Esophagus squamous epithelium (tissue), 5 donors: ENCODE data around the gene TBK1. TPM values are rescaled to one million over a fixed set of nuclear protein-coding genes. Genes with fewer than 3 reads are reported as not detected.

Source experiments
- DNase-seq: peaks from one replicate; lab custom pipeline; 2025; lab: John Stamatoyannopoulos, UW
- H3K27ac ChIP-seq, 4 donors: fragments of 200-600 bp; sonication (generic); one replicate each; pipeline ENCODE4 v1.5.1; 2016 to 2019; ENCODE audit warnings: mild to moderate bottlenecking in 1 of 4
- H3K27me3 ChIP-seq, 4 donors: fragments of 200-600 bp; sonication (generic); 1 replicate in 3 of 4; 2 replicates in 1 of 4; pipeline versions ENCODE4 v1.5.1 to v1.6.0; 2017 to 2021; ENCODE audit warnings: antibody characterized with exemption in 1 of 4
- H3K36me3 ChIP-seq, 3 donors: fragments of 200-600 bp; sonication (generic); one replicate each; pipeline ENCODE4 v1.5.1; 2016 to 2019
- H3K4me1 ChIP-seq, 3 donors: fragments of 200-600 bp; sonication (generic); one replicate each; pipeline ENCODE4 v1.5.1; 2017 to 2019
- H3K4me3 ChIP-seq, 4 donors: fragments of 200-600 bp; sonication (generic); 1 replicate in 3 of 4; 2 replicates in 1 of 4; pipeline ENCODE4 v1.5.1; 2016 to 2019; ENCODE audit warnings: mild to moderate bottlenecking in 2 of 4, moderate library complexity in 1 of 4
- H3K9me3 ChIP-seq, 3 donors: fragments of 200-600 bp; sonication (generic); one replicate each; pipeline ENCODE4 v1.5.1; 2016 to 2019
- CTCF ChIP-seq, 6 experiments: fragments of 450-650 bp in 4 of 6; fragments of 200-600 bp in 2 of 6; sonication (generic) in 2 of 6; IDR thresholded peaks; one replicate each; pipeline ENCODE4 v1.5.1; 2016 to 2019; ENCODE audit warnings: antibody characterized with exemption in 6 of 6, mild to moderate bottlenecking in 4 of 6, moderate library complexity in 4 of 6
- POLR2A ChIP-seq, 4 donors: fragments of 450-650 bp; IDR thresholded peaks; one replicate each; pipeline ENCODE4 v1.6.1; 2017; ENCODE audit warnings: antibody characterized with exemption in 4 of 4, mild to moderate bottlenecking in 4 of 4, moderate library complexity in 3 of 4
- WGBS, 2 donors: methylation state at CpG; one replicate each; pipeline ENCODE4 v1.1.5; 2018; 5-methylcytosine and 5-hydroxymethylcytosine counted together
- intact Hi-C: fragments of 100-400 bp; cut with DNase I; formaldehyde crosslinking; loops from one replicate; pipeline ENCODE4 v1.15.0; 2022
- total RNA-seq, 4 donors: library from RNA; depleted of rRNA; stranded (reverse); fragments of >200 nt; gene quantifications; one replicate each; pipeline ENCODE4 v1.1.0, GENCODE V29; 2016
- donor health status: DM: yes; HTN: yes; CAD: no.

TBK1 gene
- 10 to 100 TPM; 12.5 to 25.7 (median 20.7) TPM for total RNA-seq

DNA sequence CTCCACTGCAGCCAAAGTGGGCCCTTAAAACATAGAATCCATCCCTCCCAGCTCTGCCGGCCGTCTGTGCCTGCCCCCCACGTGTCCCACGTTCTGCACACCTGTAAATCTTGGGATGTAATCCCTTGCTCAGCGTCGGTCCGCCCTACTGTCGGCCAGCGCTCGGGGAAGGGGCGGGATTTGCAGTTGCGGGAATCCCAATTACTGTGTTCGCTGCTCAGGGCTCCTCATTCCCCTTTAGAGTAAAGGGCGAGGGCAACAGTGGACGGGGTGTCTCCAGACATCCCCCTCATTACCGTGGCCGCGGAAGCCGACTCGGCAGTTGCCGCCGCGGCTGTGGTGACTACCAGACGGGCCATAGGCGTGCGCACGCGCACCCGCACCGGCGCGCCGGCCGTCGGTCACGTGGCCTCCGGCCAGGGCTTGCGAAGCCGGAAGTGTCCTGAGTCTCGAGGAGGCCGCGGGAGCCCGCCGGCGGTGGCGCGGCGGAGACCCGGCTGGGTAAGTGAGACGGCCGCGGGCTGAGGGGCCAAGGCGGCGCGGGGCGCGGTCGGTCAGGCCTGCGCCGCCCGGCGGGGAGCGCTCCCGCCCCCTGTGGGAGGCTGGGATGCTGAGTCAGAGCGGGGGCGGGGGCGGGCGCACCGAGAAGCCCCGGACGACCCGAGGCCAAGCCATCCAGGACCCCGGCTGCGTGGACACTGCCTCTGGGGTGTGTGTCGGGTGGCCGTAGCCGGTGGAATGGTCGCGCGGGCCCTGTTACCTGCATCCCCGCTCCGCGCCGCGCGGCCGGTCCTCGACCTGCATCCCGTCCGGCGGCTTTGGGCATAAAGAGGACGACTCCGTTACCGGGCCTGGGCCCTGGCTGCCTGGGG lies at the start of gene TBK1:
TSS of gene TBK1 (plus strand) at position 434 of the 872 bp plus-strand sequence. CDS start 3,751 bp downstream, outside the sequence.
- intact Hi-C loops = no loop called here
- Histone ChIP-seq H3K36me3 (peaks cover 0 to 38% (median 0%) of the 10 kb centered on the region in 3 donors), H3K9me3 (no peaks in the 10 kb centered on the region), H3K27ac (peak within 1 kb of the TSS; percentile 94 to 99 (median 97)), H3K27me3 (no peaks in the 10 kb centered on the region), H3K4me3 (peak within 1 kb of the TSS; percentile 67 to 99 (median 94)), H3K4me1 (peaks cover 11 to 49% (median 13%) of the 10 kb centered on the region in 3 donors)
- peak; percentile 21 for DNase-seq
- WGBS, 2 donors = 1 to 2% methylated on average over 12 to 17 of the region's 94 CpGs
- TF ChIP-seq POLR2A (IDR thresholded peaks at IDR 0.05) = peak in 2 of 4 donors; percentile 72 to 87
- peak in 4 of 6 experiments; percentile 20 to 38 (median 22) for TF ChIP-seq CTCF (IDR thresholded peaks at IDR 0.05)

DNA sequence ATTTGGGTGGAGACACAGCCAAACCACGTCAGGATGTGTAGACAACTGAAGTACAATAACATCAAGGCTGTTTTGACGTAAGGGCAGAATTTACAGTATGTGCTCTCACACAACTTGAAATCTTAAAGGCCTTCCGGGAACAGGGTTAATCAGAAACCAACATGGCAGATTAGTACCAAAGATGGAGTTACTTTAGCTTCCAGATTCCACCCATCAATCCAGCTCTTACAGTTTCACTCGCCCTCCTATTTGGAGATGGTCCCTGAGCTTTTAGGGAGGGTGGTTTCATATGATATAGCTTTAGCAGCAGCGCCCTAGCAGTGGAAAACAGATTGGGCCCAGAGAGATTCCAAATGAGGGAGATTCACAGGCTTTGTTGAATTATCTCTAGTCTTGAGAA lies 49.7 kb upstream of the TBK1 start:
- Histone ChIP-seq H3K27ac (no peak overlapping the region), H3K27me3 (no peaks in the 10 kb centered on the region), H3K36me3 (no peaks in the 10 kb centered on the region), H3K4me1 (peaks cover 8 to 26% (median 10%) of the 10 kb centered on the region in 3 donors), H3K9me3 (no peaks in the 10 kb centered on the region), H3K4me3 (no peak overlapping the region)
- intact Hi-C loops = no loop called here
- no peak for DNase-seq
- TF ChIP-seq CTCF (IDR thresholded peaks at IDR 0.05) (no peak), POLR2A (IDR thresholded peaks at IDR 0.05) (no peak)
- 89 to 94% methylated on average over 5 of the region's 5 CpGs for WGBS, 2 donors

DNA sequence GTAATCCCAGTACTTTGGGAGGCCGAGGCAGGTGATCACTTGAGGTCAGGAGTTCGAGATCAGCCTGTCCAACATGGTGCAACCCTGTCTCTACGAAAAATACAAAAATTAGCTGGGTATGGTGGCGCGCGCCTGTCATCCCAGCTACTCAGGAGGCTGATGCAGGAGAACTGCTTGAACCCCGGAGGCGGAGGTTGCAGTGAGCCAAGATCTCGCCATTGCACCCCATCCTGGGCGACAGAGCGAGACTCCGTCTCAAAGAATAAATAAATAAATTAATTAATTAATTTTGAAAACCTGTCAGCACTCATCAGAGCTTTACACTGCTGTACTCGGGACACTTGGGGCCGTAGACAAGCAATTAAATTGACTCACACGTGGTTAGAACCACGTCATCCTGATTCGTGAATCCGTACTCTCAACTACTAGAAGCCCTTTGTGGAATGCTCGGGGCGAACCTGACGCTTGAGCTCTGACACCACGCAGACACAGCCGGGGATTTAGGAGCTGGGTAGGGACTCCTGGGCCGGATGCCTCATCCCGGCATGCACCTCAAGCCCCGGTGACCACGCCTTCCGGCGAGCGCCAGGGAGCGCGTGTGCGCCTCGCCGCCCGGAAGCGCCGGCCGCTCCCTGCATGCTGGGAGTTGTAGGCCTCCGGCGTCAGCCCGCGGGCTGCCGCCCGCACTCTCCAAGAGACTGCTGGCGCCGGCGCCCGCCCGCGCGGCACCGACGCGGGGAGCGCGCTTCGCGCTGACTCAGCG lies 48.0 kb upstream of the TBK1 start, which contains the start of gene XPOT:
TSS of gene XPOT (plus strand) at position 686 of the 763 bp plus-strand sequence. CDS start 5,644 bp downstream, outside the sequence.
- H3K36me3 ChIP-seq = no peaks in the 10 kb centered on the region
- H3K9me3 ChIP-seq = no peaks in the 10 kb centered on the region
- no peaks in the 10 kb centered on the region for H3K27me3 ChIP-seq
- peak; percentile 68 for DNase-seq
- WGBS, 2 donors = 14 to 21% methylated on average over 20 to 43 of the region's 60 CpGs
- peak within 1 kb of the TSS; percentile 74 to 86 (median 82) for H3K4me3 ChIP-seq
- peak within 1 kb of the TSS; percentile 90 to 98 (median 97) for H3K27ac ChIP-seq
- intact Hi-C loops = no loop called here
- peaks cover 8 to 35% (median 10%) of the 10 kb centered on the region in 3 donors for H3K4me1 ChIP-seq
- TF ChIP-seq CTCF (IDR thresholded peaks at IDR 0.05) (peak in 1 of 6 experiments; percentile 33), POLR2A (IDR thresholded peaks at IDR 0.05) (peak in 1 of 4 donors; percentile 34)

GRCh38 chr12:64404470-64405256 lies 47.3 kb upstream of the TBK1 start:
- peak overlapping the region; percentile 90 to 98 (median 97) for H3K27ac ChIP-seq
- intact Hi-C loops = no loop called here
- H3K4me1 ChIP-seq = peaks cover 8 to 41% (median 10%) of the 10 kb centered on the region in 3 donors
- H3K4me3 ChIP-seq = peak overlapping the region; percentile 74 to 86 (median 82)
- H3K9me3 ChIP-seq = no peaks in the 10 kb centered on the region
- H3K27me3 ChIP-seq = no peaks in the 10 kb centered on the region
- H3K36me3 ChIP-seq = no peaks in the 10 kb centered on the region
- WGBS, 2 donors = 0% methylated on average over 6 to 8 of the region's 78 CpGs
- DNase-seq = peak; percentile 32
- no peak for TF ChIP-seq CTCF (IDR thresholded peaks at IDR 0.05)
- peak in 2 of 4 donors; percentile 52 to 70 for TF ChIP-seq POLR2A (IDR thresholded peaks at IDR 0.05)
